NCI-H82 (cell line): ENCODE data around the gene PIP4K2C.
"Not testable (repeated sequence)": the region's sequence is repeated elsewhere in the genome, so short reads cannot be mapped to it uniquely, and the experiment has no call there.

Experiments
- DNase-seq: peaks from one replicate; lab custom pipeline; 2025; lab: John Stamatoyannopoulos, UW

Gene PIP4K2C

DNA sequence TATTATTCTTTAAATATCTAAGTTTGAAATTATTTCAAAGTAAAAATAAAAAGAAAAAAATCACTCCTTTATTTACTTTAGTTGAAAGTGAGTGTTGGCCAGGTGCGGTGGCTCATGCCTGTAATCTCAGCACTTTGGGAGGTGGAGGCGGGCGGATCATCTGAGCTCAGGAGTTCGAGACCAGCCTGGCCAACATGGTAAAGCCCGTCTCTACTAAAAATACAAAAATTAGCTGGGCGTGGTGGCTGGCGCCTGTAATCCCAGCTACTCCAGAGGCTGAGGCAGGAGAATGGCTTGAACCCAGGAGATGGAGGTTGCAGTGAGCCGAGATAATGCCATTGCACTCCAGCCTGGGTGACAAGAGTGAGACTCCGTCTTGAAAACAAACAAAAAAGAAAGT lies 45.7 kb downstream of the PIP4K2C start:
- DNase-seq = not testable (repeated sequence)

DNA sequence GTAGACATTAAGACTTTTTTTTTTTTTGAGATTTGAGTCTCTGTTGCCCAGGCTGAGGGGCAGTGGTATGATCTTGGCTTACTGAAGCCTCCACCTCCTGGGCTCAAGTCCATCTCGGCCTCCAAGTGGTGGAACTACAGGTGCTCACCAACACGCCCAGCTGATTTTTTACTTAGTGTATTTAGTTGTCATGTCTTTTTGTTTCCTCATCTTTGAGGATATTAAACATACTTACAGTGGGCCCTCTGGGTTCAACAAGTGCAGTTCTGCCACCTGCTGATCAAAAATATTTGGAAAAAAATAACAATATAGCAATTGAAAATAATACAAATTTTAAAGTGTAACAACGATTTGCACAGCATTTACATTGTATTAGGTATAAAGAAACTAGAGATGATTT lies 46.4 kb downstream of the PIP4K2C start:
- DNase-seq = no peak

GRCh38 chr12:57638096-57638495 lies 47.1 kb downstream of the PIP4K2C start:
- no peak for DNase-seq

DNA sequence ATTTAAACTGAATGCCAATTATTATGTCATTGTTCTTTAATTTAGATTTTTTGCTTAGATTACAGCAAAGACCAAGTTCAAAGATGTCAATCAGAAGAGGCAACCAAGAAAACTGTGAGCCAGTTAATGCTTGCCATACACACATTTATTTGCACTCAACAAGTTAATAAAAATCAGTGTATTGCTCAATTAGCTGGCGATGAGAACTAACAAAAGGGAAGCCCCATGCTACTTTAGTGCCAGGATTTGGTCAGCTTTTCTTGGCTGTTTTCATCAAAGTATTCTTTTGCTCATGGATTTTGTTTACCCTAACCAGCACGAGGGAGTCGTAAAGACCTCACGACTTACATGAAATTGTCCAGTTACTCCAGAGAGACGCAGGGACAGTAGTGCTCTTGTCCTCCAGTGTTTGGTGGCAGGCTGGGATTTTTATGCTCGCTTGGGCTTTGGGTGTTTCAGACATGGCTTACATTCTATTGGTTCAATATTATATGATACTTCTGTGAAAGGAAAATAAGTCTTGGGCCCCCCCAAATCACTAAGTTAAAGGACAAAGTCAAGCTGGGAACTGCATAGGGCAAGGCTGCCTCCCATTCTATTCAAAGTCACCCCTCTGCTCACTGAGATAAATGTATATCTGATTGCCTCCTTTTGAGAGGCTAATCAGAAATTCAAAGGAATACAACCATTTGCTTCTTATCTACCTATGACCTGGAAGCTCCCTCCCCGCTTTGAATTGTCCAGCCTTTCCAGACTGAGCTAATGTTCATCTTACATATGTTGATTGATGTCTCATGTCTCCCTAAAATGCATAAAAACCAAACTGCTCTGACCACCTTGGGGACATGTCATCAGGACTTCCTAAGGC lies 49.4 kb downstream of the PIP4K2C start:
- no peak for DNase-seq

- DNase-seq = no peak
Observed at GRCh38 chr12:57641699-57642442, 50.9 kb downstream of the PIP4K2C start.

- DNase-seq = peak; percentile 26
Observed at GRCh38 chr12:57645990-57646658, 55.1 kb downstream of the PIP4K2C start.

DNA sequence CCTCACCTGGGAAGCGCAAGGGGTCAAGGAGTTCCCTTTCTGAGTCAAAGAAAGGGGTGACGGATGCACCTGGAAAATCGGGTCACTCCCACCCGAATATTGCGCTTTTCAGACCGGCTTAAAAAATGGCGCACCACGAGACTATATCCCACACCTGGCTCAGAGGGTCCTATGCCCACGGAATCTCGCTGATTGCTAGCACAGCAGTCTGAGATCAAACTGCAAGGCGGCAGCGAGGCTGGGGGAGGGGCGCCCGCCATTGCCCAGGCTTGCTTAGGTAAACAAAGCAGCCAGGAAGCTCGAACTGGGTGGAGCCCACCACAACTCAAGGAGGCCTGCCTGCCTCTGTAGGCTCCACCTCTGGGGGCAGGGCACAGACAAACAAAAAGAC lies 55.7 kb downstream of the PIP4K2C start:
- DNase-seq = not testable (repeated sequence)
